ENCODE results near the gene LGALS8. TPM values are rescaled to one million over a fixed set of nuclear protein-coding genes. Genes with fewer than 3 reads are reported as not detected.
"Not testable (repeated sequence)": the region's sequence is repeated elsewhere in the genome, so short reads cannot be mapped to it uniquely, and the experiment has no call there.

LGALS8 gene
- polyA plus RNA-seq, 1 donor, result 113 TPM

- not testable (repeated sequence) for DNase-seq
These were observed 56.6 kb downstream of the LGALS8 start for GRCh38 chr1:236580404-236580803.

DNA sequence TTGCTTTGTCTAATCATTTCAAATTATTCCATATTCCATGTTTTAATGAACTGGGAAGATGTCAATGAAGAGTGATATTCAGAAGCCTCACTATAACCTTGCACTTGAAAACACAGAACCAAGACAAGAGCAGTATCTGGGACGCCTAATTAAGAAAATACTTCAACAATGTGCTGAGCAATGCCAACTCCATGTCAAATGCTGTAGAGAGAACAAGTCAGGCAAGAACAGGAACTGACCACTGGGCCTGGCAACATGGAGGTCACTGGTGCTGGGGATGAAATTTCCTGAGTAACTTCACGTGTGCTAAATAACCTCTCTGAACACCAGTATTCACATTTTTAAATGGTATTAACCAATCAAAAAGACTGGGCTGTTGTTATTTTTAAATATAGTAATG lies 57.7 kb downstream of the LGALS8 start:
- no peak for DNase-seq

DNA sequence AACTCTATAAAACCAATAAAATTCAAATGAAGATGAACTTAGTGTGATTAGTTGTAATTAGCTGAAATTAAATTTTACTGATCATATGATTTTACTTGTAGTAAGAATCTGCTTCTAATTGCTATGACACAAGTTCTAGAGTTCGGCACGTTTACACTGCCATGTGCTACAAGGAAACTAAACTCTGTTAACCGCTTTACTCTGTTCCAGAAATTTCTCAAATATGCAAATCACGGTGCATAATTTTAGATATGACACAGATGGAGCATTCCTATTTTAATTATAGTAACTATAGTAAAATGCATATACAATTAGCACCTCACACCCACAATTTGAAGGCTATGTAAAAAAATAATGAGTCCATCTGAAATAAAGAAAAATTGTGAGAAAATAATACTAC lies 65.7 kb downstream of the LGALS8 start:
- no peak for DNase-seq

GRCh38 chr1:236590553-236591150 lies 66.9 kb downstream of the LGALS8 start:
- no peak for DNase-seq

- no peak for DNase-seq
These were observed 78.4 kb downstream of the LGALS8 start for GRCh38 chr1:236602171-236602570.

Other genes with a start within 250 kb of the LGALS8 start
- gene ERO1B, start 242.0 kb upstream of the LGALS8 start, polyA plus RNA-seq (ENCODE audit: insufficient read length), result 13.9 TPM
- 8.2 TPM for gene EDARADD, start 129.7 kb upstream of the LGALS8 start, polyA plus RNA-seq (ENCODE audit: insufficient read length)
- 35.6 TPM for gene HEATR1, start 80.5 kb downstream of the LGALS8 start, polyA plus RNA-seq (ENCODE audit: insufficient read length)
- gene ACTN2, start 162.5 kb downstream of the LGALS8 start, polyA plus RNA-seq (ENCODE audit: insufficient read length), result 0.37 TPM

All from left kidney (tissue), 2 donors.